GM12878 (cell line): Measurements from ENCODE around the gene VNN1. TPM values are rescaled to one million over a fixed set of nuclear protein-coding genes. Genes with fewer than 3 reads are reported as not detected.

ENCODE experiments used
- CBFB ChIP-seq: IDR thresholded peaks from 2 replicates; pipeline ENCODE4 v1.6.1; 2016; ENCODE audit warnings: antibody characterized with exemption, low read depth
- polyA plus RNA-seq, 11 experiments: library from polyadenylated mRNA; depleted of rRNA in 4 of 11; unstranded in 6 of 11; stranded (reverse) in 5 of 11; fragments of >200 nt; fragmentation: Nextera tagmentation in 4 of 11; fragmentation: Illumina TruSeq in 1 of 11; extraction: Ambion mirVana in 4 of 11; extraction: Trizol in 1 of 11; gene quantifications; 1 replicate in 1 of 11; 2 replicates in 10 of 11; pipeline versions ENCODE4 v1.2.1 to v1.2.3, GENCODE V29; 2011 to 2016; ENCODE audit warnings: inconsistent platforms in 2 of 11, missing spikeins in 2 of 11, low read depth in 1 of 11
- total RNA-seq, 4 experiments: library from RNA; depleted of rRNA in 3 of 4; stranded (reverse); fragments of >200 nt in 3 of 4; fragmentation: Illumina TruSeq in 1 of 4; extraction: Trizol in 1 of 4; gene quantifications; 2 replicates each; pipeline versions ENCODE4 v1.2.1 to v1.2.3, GENCODE V29; 2013 to 2021
- TF ChIP-seq, protein P1 (sequence below): fragments of 450-650 bp; IDR thresholded peaks from 2 replicates; pipeline ENCODE4 v1.6.1; 2017; ENCODE audit warnings: borderline replicate concordance
- TF ChIP-seq, protein P2 (sequence below): IDR thresholded peaks from 2 replicates; pipeline ENCODE4 v1.6.1; 2011; ENCODE audit warnings: mild to moderate bottlenecking, low read depth, low read length, moderate library complexity; ENCODE audit not compliant: insufficient replicate concordance
- TF ChIP-seq, protein P3 (sequence below): IDR thresholded peaks from 2 replicates; pipeline ENCODE4 v1.6.1; 2011; ENCODE audit warnings: borderline replicate concordance, low read depth, mild to moderate bottlenecking, moderate library complexity, low read length; ENCODE audit not compliant: insufficient read depth, poor library complexity, severe bottlenecking
- TF ChIP-seq, protein P4 (sequence below): fragments of 150-350 bp; IDR thresholded peaks from 2 replicates; pipeline ENCODE4 v1.6.1; 2014; ENCODE audit warnings: mild to moderate bottlenecking, low read depth, low read length
- TF ChIP-seq, protein P5 (sequence below): IDR thresholded peaks from 2 replicates; pipeline ENCODE4 v1.6.1; 2012; ENCODE audit warnings: low read depth, low read length, improper control_type of control experiment

Gene VNN1
- total and polyA plus RNA-seq, 10 of the 15 experiments (the other 5 are each of a cell fraction or from before 2014, with no cell fraction given): not detected

DNA sequence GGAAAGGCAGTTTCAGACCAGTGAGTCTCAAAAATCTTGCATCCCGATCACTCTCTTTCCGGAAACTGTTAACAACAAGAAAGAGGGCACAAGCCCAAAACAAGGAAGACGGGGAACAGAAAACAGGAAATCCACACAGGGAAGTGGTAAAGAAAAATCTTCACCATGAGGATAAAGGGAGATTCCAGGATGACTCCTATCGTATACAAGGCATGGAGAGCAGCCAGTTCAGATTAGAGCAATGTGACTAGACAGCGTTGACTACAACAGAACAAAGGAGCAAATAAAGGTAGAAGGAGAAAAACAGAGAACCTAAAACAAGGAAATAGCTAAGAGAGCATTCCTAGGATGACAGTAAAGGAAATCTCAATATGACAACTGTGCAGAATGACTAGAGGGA is 26.5 kb downstream of the VNN1 start (continued):
- TF ChIP-seq, protein P1, sequence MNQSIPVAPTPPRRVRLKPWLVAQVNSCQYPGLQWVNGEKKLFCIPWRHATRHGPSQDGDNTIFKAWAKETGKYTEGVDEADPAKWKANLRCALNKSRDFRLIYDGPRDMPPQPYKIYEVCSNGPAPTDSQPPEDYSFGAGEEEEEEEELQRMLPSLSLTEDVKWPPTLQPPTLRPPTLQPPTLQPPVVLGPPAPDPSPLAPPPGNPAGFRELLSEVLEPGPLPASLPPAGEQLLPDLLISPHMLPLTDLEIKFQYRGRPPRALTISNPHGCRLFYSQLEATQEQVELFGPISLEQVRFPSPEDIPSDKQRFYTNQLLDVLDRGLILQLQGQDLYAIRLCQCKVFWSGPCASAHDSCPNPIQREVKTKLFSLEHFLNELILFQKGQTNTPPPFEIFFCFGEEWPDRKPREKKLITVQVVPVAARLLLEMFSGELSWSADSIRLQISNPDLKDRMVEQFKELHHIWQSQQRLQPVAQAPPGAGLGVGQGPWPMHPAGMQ: no peak
- TF ChIP-seq, protein P2, sequence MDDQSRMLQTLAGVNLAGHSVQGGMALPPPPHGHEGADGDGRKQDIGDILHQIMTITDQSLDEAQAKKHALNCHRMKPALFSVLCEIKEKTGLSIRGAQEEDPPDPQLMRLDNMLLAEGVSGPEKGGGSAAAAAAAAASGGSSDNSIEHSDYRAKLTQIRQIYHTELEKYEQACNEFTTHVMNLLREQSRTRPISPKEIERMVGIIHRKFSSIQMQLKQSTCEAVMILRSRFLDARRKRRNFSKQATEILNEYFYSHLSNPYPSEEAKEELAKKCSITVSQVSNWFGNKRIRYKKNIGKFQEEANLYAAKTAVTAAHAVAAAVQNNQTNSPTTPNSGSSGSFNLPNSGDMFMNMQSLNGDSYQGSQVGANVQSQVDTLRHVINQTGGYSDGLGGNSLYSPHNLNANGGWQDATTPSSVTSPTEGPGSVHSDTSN: no peak
- TF ChIP-seq, protein P3, sequence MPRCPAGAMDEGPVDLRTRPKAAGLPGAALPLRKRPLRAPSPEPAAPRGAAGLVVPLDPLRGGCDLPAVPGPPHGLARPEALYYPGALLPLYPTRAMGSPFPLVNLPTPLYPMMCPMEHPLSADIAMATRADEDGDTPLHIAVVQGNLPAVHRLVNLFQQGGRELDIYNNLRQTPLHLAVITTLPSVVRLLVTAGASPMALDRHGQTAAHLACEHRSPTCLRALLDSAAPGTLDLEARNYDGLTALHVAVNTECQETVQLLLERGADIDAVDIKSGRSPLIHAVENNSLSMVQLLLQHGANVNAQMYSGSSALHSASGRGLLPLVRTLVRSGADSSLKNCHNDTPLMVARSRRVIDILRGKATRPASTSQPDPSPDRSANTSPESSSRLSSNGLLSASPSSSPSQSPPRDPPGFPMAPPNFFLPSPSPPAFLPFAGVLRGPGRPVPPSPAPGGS: no peak
- TF ChIP-seq, protein P4, sequence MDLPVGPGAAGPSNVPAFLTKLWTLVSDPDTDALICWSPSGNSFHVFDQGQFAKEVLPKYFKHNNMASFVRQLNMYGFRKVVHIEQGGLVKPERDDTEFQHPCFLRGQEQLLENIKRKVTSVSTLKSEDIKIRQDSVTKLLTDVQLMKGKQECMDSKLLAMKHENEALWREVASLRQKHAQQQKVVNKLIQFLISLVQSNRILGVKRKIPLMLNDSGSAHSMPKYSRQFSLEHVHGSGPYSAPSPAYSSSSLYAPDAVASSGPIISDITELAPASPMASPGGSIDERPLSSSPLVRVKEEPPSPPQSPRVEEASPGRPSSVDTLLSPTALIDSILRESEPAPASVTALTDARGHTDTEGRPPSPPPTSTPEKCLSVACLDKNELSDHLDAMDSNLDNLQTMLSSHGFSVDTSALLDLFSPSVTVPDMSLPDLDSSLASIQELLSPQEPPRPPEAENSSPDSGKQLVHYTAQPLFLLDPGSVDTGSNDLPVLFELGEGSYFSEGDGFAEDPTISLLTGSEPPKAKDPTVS: no peak
- TF ChIP-seq, protein P5, sequence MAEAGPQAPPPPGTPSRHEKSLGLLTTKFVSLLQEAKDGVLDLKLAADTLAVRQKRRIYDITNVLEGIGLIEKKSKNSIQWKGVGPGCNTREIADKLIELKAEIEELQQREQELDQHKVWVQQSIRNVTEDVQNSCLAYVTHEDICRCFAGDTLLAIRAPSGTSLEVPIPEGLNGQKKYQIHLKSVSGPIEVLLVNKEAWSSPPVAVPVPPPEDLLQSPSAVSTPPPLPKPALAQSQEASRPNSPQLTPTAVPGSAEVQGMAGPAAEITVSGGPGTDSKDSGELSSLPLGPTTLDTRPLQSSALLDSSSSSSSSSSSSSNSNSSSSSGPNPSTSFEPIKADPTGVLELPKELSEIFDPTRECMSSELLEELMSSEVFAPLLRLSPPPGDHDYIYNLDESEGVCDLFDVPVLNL: no peak
- TF ChIP-seq CBFB: no peak
